Endothelial cell of umbilical vein (primary cell): Measurements from ENCODE around the gene KHNYN. TPM values are rescaled to one million over a fixed set of nuclear protein-coding genes. Genes with fewer than 3 reads are reported as not detected.

ENCODE experiments used
- BruUV-seq: library from RNA; stranded (reverse); fragments of 400-500 nt; replicated peaks from 2 replicates; lab custom pipeline; 2021; lab: Mats Ljungman, UMichigan
- CTCF ChIA-PET: fragments of 300-600, 350-600 bp; sonication (Branson Sonifier 250); formaldehyde crosslinking; loops from one replicate; lab custom pipeline; 2021; ENCODE audit warnings: antibody characterized with exemption, inconsistent platforms; lab: Charles Lee
- POLR2A ChIA-PET: fragments of 300-600, 350-600 bp; sonication (Branson Sonifier 250); formaldehyde crosslinking; loops from one replicate; lab custom pipeline; 2021; ENCODE audit warnings: antibody characterized with exemption, inconsistent platforms; lab: Charles Lee
- DNase-seq: peaks from one replicate; pipeline ENCODE4 v3.0.0-alpha.2; 2011; ENCODE audit warnings: low read depth, low spot score
- FAIRE-seq: peaks from 2 replicates; lab custom pipeline; 2011; peaks lifted over from hg19 to GRCh38; lab: Jason Lieb, UNC
- H2AFZ ChIP-seq: 2 replicates; pipeline ENCODE4 v1.6.0; 2012; ENCODE audit warnings: low read depth, low read length, control low read depth, inconsistent platforms
- H3K27ac ChIP-seq: 2 replicates; pipeline ENCODE4 v1.5.1; 2011; ENCODE audit warnings: low read depth, mild to moderate bottlenecking, control low read depth, low read length, moderate library complexity; ENCODE audit not compliant: insufficient read depth
- H3K27me3 ChIP-seq, 2 experiments: 2 replicates each; pipeline versions ENCODE4 v1.6.0 to v1.6.1; 2011; ENCODE audit warnings: low read length in 2 of 2, mixed read lengths in 1 of 2; ENCODE audit not compliant: control insufficient read depth in 2 of 2, insufficient read depth in 2 of 2
- H3K36me3 ChIP-seq, 2 experiments: 2 replicates in 1 of 2; 3 replicates in 1 of 2; pipeline ENCODE4 v1.5.1; 2011; ENCODE audit warnings: low read length in 2 of 2, mild to moderate bottlenecking in 1 of 2, moderate library complexity in 1 of 2; ENCODE audit not compliant: control insufficient read depth in 2 of 2, insufficient read depth in 2 of 2; ENCODE audit errors: extremely low read depth in 1 of 2
- H3K4me1 ChIP-seq: 3 replicates; pipeline ENCODE4 v1.5.1; 2011; ENCODE audit warnings: mild to moderate bottlenecking, low read length; ENCODE audit not compliant: control insufficient read depth, insufficient read depth; ENCODE audit errors: extremely low read depth
- H3K4me2 ChIP-seq: 2 replicates; pipeline ENCODE4 v1.6.1; 2011; ENCODE audit warnings: low read length, control low read depth, mixed read lengths; ENCODE audit not compliant: insufficient read depth
- H3K4me3 ChIP-seq, 3 experiments: fragments of 200-600 bp in 1 of 3; sonication (generic), shearing (Covaris generic) in 1 of 3; replicated peaks in 1 of 3; 2 replicates each; pipeline ENCODE4 v1.5.1; 2011 to 2016; ENCODE audit warnings: control low read depth in 3 of 3, low read length in 3 of 3, mild to moderate bottlenecking in 2 of 3, inconsistent platforms in 1 of 3, low read depth in 1 of 3, moderate library complexity in 1 of 3; ENCODE audit not compliant: insufficient read depth in 1 of 3
- H3K79me2 ChIP-seq: 2 replicates; pipeline ENCODE4 v1.6.0; 2012; ENCODE audit warnings: low read length, inconsistent platforms; ENCODE audit not compliant: control insufficient read depth, insufficient read depth
- H3K9ac ChIP-seq: replicated peaks from 2 replicates; pipeline ENCODE3; 2011; ENCODE audit warnings: low read length, control low read depth; ENCODE audit not compliant: insufficient read depth; ENCODE audit errors: extremely low read depth
- H3K9me1 ChIP-seq: replicated peaks from 3 replicates; pipeline ENCODE4 v1.6.0; 2011; ENCODE audit warnings: mild to moderate bottlenecking, low read length; ENCODE audit not compliant: control insufficient read depth, insufficient read depth; ENCODE audit errors: extremely low read depth
- H3K9me3 ChIP-seq: replicated peaks from 2 replicates; pipeline ENCODE4 v1.5.1; 2012; ENCODE audit warnings: low read length, inconsistent platforms; ENCODE audit not compliant: control insufficient read depth, insufficient read depth
- H4K20me1 ChIP-seq: replicated peaks from 2 replicates; pipeline ENCODE3; 2011; ENCODE audit warnings: mild to moderate bottlenecking, low read length; ENCODE audit not compliant: control insufficient read depth, insufficient read depth; ENCODE audit errors: extremely low read depth
- EZH2 ChIP-seq: IDR thresholded peaks from 2 replicates; pipeline ENCODE4 v1.6.1; 2012; ENCODE audit warnings: borderline replicate concordance, low read depth, mild to moderate bottlenecking, moderate library complexity, low read length, inconsistent platforms; ENCODE audit not compliant: severe bottlenecking
- FOS ChIP-seq: IDR thresholded peaks from 2 replicates; pipeline ENCODE4 v1.6.1; 2011; ENCODE audit warnings: mild to moderate bottlenecking, low read length, moderate library complexity, borderline replicate concordance; ENCODE audit not compliant: insufficient read depth
- MYC ChIP-seq: IDR thresholded peaks from one replicate; pipeline ENCODE4 v1.6.1; 2011; ENCODE audit warnings: mild to moderate bottlenecking, low read depth, low read length
- POLR2A ChIP-seq: IDR thresholded peaks from 2 replicates; pipeline ENCODE4 v1.6.1; 2012; ENCODE audit warnings: low read depth, mild to moderate bottlenecking, control low read depth, low read length
- POLR2AphosphoS5 ChIP-seq: IDR thresholded peaks from 2 replicates; pipeline ENCODE4 v1.6.1; 2012; ENCODE audit warnings: low read depth, mild to moderate bottlenecking, control low read depth, low read length, moderate library complexity; ENCODE audit not compliant: insufficient read depth
- dilution Hi-C: fragments of 300-500 bp; cut with MboI; formaldehyde crosslinking; loops from one replicate; pipeline ENCODE4 v1.15.0; 2019; ENCODE audit warnings: low sequenced_read_pairs; ENCODE audit not compliant: extremely low pct_ligation_motif_present
- intact Hi-C: fragments of 100-400 bp; cut with micrococcal nuclease; formaldehyde crosslinking; loops from one replicate; pipeline ENCODE4 v1.10.0; 2022
- polyA plus RNA-seq, 4 experiments: library from polyadenylated mRNA; depleted of rRNA in 3 of 4; stranded (reverse) in 3 of 4; unstranded in 1 of 4; fragments of >200 nt; gene quantifications; 2 replicates each; pipeline versions ENCODE4 v1.2.1 to v1.2.3, GENCODE V29; 2011 to 2012; ENCODE audit warnings: missing spikeins in 1 of 4
- total RNA-seq: library from RNA; stranded (reverse); gene quantifications from 2 replicates; pipeline ENCODE4 v1.2.3, GENCODE V29; 2021
- TF ChIP-seq, protein P1 (sequence below), 2 donors: IDR thresholded peaks; 1 replicate in 1 of 2; 2 replicates in 1 of 2; pipeline ENCODE4 v1.5.1; 2011; ENCODE audit warnings: low read length in 2 of 2, mild to moderate bottlenecking in 2 of 2, moderate library complexity in 2 of 2, control low read depth in 1 of 2, inconsistent platforms in 1 of 2, low read depth in 1 of 2; ENCODE audit not compliant: insufficient read depth in 1 of 2; ENCODE audit errors: extremely low read depth in 1 of 2

Gene KHNYN
- total and polyA plus RNA-seq, 2 donors (not counting 3 experiments of a cell fraction or from before 2014, with no cell fraction given): 25.4 to 63.3 TPM

GRCh38 chr14:24415421-24416253 lies 14.1 kb upstream of the KHNYN start:
- no TSS peak for BruUV-seq
- CTCF ChIA-PET: interaction anchor here (2.9 kb wide), 1 partner anchor 17 kb away, joined by 25 read pairs; no protein-coding TSS in a partner anchor
- Histone ChIP-seq H3K9ac (no peak overlapping the region), H2AFZ (no peak overlapping the region), H3K9me1 (no peaks in the 10 kb centered on the region), H3K4me3 (no peak overlapping the region), H3K9me3 (no peaks in the 10 kb centered on the region), H3K27ac (no peak overlapping the region), H4K20me1 (no peaks in the 10 kb centered on the region), H3K36me3 (peaks cover 4 to 38% of the 10 kb centered on the region in 2 experiments), H3K79me2 (no peaks in the 10 kb centered on the region), H3K4me2 (no peak overlapping the region), H3K27me3 (no peaks in the 10 kb centered on the region), H3K4me1 (peaks cover 17% of the 10 kb centered on the region)
- TF ChIP-seq POLR2AphosphoS5 (no peak), POLR2A (no peak), EZH2 (no peak), FOS (no peak), MYC (no peak)
- TF ChIP-seq, protein P1, sequence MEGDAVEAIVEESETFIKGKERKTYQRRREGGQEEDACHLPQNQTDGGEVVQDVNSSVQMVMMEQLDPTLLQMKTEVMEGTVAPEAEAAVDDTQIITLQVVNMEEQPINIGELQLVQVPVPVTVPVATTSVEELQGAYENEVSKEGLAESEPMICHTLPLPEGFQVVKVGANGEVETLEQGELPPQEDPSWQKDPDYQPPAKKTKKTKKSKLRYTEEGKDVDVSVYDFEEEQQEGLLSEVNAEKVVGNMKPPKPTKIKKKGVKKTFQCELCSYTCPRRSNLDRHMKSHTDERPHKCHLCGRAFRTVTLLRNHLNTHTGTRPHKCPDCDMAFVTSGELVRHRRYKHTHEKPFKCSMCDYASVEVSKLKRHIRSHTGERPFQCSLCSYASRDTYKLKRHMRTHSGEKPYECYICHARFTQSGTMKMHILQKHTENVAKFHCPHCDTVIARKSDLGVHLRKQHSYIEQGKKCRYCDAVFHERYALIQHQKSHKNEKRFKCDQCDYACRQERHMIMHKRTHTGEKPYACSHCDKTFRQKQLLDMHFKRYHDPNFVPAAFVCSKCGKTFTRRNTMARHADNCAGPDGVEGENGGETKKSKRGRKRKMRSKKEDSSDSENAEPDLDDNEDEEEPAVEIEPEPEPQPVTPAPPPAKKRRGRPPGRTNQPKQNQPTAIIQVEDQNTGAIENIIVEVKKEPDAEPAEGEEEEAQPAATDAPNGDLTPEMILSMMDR (IDR thresholded peaks at IDR 0.05; ENCODE audit: extremely low read depth in 1 of 2, insufficient read depth in 1 of 2, low read depth in 1 of 2, low read length in 2 of 2): no peak
- intact Hi-C loops: no loop called here
- DNase-seq (no peak), FAIRE-seq (no peak)
- POLR2A ChIA-PET: no interaction called here
- dilution Hi-C loops: no loop called here
